HG03378 (cell line): ENCODE data around the gene TEX28.
"Not testable (repeated sequence)": the region's sequence is repeated elsewhere in the genome, so short reads cannot be mapped to it uniquely, and the experiment has no call there.

Experiments
- ATAC-seq: cut with Tn5 transposase; IDR thresholded peaks from one replicate; pipeline ENCODE4 v1.9.1; 2021; ENCODE audit warnings: mild to moderate bottlenecking, moderate library complexity; ENCODE audit not compliant: unreplicated experiment

Gene TEX28

DNA sequence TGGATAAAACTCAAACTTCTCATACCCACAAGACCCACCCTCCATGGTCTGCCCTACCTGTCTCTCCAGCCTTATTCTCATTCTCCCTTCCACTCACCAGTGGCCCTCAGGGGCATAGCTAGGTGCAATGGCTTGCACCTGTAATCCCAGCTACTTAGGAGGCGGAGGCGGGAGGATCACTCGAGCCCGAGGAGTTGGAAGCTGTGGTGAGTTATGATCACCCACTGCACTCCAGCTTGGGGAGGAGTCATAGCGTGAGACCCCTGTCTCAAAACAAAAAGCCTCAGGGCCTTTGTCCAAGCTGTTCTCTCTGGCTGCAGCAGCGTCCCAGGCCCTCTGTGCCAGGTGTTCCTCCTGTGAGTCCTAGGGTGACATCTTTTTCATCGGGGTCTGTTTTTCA, 17.2 kb upstream of the TEX28 start:
- no peak for ATAC-seq

DNA sequence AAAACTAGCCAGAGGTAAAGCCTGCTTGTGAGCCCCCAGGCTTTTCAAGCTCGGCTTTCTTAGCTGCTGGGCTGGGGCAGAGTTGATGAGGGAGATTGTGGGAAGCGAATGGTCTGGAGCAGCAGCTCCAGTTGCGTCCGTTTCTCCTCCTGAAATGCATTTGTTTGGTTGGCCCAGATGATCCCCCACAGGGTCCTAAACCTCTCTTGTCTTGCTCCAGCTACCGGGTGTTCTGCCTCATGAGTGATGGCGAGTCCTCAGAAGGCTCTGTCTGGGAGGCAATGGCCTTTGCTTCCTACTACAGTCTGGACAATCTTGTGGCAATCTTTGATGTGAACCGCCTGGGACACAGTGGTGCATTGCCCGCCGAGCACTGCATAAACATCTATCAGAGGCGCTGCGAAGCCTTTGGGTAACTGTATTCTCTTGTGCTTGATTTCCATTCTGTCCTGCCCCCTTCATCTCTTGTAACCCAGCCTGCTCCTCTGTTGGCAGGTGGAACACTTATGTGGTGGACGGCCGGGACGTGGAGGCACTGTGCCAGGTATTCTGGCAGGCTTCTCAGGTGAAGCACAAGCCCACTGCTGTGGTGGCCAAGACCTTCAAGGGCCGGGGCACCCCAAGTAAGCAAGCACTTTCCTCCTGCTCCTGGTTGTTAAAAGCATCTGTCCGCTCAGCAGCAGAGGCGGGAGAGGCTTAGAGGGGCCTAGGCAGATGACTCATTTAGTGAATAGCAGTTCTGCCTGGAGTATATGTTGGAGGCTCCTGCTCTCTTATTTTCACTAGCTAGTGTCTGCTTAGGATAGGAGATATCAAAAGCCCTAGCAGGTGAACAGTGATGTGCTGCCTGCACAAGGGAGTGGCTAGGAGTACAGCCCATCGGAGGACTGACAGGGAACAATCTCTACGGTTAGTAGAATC, 16.0 kb upstream of the TEX28 start:
- ATAC-seq: no peak

- ATAC-seq: no peak
Measured at GRCh38 chrX:154309041-154309775, 14.3 kb upstream of the TEX28 start.

DNA sequence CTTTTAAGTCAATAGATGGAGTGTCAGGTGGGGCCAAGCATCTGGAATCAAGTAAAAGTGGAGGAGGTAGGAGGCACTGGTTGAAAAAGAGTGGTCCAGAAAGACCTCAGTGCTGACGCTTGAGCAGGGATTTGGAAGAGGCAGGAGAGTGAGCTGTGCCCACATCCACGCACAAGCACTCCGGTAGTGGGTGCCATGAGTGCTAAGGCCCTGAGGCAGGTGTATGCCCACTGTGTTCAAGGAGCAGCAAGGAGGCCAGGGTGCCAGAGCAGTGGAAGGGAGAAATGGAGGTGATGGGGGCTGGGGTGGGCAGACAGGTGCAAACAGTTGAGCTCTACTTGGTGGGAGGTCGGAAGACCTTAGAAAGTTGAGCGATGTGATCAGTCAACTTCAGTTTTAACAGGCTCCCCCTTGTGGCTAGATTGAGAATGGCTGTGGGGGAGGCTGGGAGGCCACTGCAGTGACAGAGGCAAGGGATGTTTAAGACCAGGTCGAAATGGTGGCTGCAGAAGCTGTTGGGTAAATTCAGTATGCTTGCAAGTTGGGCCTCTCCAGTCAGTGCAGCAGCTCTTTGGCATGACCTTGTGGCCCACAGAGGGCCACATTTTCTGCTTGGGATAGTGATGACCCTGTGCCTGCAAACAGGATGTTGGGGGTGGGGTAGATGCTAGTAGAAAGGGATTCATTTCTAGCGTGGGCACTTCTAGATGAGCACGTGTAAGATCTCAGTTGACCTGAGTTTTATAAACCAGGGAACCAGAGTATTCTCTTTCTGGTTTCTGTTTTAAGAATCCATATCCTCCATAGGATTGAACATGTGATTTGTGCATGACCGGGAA, 13.4 kb upstream of the TEX28 start:
- ATAC-seq: no peak

DNA sequence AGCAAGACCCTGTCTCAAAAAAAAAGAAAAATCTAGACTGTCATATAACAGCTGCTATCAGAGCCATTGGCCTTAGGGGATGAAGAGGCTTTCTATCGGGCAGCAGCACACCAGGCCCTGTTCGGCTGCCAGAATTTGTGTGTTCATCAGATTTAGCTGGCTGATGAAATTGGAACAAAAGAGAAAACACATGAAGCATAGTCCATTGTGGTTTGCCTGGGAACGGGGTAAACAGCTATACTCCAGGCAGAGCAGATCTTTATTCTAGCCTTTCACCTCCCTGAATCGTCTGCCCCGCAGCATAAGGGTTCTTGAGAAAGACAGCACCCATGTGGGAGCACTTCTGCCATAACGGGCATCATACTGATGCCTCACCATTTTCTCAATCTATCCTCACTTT, 12.3 kb upstream of the TEX28 start:
- no peak for ATAC-seq

GRCh38 chrX:154305541-154306205, 10.7 kb upstream of the TEX28 start:
- ATAC-seq: no peak

DNA sequence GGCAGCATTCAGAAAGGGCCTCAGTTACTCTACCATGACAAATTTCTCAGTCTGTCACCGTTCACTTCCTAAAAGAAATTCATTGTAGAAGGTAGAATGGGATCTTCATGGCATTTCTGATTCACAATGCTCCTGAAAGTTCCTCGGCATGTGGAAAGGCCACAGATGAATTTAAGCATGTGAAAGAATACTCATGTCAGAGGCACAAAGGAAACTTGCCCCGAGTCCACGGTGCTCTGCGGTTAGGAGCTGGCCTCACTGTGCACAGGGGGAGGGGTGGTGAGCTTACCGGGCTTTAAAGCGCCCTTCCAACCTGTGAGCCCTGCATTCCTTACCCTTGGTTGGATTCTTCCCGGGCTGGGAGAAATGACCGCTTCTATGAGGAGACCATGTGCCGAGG, 9.9 kb upstream of the TEX28 start:
- ATAC-seq: no peak

DNA sequence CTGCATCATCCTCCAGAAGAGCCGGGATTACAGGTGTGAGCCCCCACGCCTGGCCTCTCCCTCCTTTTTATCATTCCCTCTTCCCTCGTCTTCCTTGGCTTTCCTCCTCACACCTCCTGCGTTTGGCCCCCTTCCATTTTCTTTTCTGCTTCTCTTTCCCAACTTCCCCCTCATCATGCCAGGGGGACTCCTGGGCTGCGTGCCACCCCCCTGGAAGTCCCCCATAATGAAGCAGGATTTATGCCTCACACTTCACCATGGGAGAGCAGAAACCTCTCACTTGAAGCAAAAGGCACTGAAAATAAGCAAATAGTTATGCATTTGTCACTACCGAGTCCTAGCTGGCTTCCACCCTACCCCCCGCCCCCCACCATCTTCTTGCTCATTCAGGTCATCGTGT, 8.6 kb upstream of the TEX28 start:
- ATAC-seq: no peak

DNA sequence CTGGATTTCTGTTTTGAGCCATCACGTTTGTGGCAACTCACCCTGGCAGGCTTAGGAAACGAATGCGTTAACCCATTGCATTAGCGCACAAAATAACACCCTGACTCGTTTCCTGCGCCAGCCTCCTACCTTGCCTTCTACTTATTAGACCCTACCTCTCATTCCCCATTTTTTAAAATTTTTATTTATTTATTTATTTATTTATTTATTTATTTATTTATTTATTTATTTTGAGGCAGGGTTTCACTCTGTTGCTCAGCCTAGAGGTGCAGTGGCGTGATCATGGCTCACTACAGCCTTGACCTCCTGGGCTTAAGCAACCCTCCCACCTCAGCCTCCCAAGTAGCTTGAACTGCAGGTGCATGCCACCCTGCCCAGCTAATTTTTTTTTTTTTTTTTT, 8.1 kb upstream of the TEX28 start:
- ATAC-seq: not testable (repeated sequence)

GRCh38 chrX:154300816-154301215, 5.9 kb upstream of the TEX28 start:
- no peak for ATAC-seq

- no peak for ATAC-seq
Measured at GRCh38 chrX:154298312-154298711, 3.4 kb upstream of the TEX28 start.

DNA sequence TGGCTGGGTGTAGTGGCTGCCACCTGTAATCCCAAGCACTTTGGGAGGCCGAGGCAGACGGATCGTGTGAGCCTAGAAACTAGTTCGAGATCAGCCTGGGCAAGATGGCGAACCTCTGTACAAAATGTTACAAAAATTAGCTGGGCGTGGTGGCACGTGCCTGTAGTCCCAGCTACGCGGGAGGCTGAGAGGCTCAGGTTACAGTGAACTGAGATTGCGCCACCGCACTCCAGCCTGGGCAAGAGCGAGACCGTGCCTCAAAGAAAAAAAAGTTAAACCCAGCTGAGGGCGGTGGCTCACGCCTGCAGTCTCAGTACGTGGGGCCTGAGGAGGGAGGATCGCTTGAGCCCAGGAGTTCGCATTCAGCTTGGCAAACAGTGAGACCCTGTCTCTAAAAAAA, 1.8 kb upstream of the TEX28 start:
- no peak for ATAC-seq

- no peak for ATAC-seq
Measured at GRCh38 chrX:154295664-154296310, 863 bp upstream of the TEX28 start, which contains the start of gene TKTL1. TSS of gene TKTL1 (plus strand) at chrX:154295795. CDS start at chrX:154295860, 65 bp downstream.

DNA sequence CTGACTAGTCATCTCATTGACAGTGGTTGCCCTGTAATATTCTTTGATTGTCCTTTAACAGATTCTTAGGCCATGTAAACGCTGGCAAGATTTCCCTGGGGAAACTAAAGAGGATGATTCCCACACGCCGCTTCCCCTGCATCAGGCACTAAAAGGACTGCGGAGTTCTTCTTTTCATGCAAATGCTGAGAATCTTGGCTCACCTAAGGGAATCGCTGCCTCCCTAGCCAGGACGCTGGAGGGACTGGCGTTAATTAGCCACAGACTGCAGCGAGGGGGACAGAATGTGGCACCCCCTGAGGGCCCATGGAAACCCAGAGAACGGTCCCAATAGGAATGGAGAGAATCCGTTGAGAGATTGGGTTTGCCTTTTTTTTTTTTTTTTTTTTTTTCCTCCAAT, 8.5 kb downstream of the TEX28 start:
- ATAC-seq: not testable (repeated sequence)

- ATAC-seq: peak; percentile 74
Measured at GRCh38 chrX:154284489-154285338, 10.2 kb downstream of the TEX28 start.

GRCh38 chrX:154269245-154269644, 25.7 kb downstream of the TEX28 start:
- ATAC-seq: not testable (repeated sequence)

GRCh38 chrX:154263072-154263471, 31.9 kb downstream of the TEX28 start:
- ATAC-seq: not testable (repeated sequence)

GRCh38 chrX:154258711-154259110, 36.2 kb downstream of the TEX28 start:
- ATAC-seq: not testable (repeated sequence)

GRCh38 chrX:154257282-154257681, 37.6 kb downstream of the TEX28 start, which contains the start of gene OPN1MW3:
TSS of gene OPN1MW3 (plus strand) at chrX:154257582. CDS start at chrX:154257620, 38 bp downstream.
- not testable (repeated sequence) for ATAC-seq
